GM19035 (cell line): ENCODE data around the gene CCDC137.

ENCODE experiments used
- ATAC-seq: cut with Tn5 transposase; IDR thresholded peaks from one replicate; pipeline ENCODE4 v1.9.1; 2021; ENCODE audit not compliant: unreplicated experiment

CCDC137 gene

DNA sequence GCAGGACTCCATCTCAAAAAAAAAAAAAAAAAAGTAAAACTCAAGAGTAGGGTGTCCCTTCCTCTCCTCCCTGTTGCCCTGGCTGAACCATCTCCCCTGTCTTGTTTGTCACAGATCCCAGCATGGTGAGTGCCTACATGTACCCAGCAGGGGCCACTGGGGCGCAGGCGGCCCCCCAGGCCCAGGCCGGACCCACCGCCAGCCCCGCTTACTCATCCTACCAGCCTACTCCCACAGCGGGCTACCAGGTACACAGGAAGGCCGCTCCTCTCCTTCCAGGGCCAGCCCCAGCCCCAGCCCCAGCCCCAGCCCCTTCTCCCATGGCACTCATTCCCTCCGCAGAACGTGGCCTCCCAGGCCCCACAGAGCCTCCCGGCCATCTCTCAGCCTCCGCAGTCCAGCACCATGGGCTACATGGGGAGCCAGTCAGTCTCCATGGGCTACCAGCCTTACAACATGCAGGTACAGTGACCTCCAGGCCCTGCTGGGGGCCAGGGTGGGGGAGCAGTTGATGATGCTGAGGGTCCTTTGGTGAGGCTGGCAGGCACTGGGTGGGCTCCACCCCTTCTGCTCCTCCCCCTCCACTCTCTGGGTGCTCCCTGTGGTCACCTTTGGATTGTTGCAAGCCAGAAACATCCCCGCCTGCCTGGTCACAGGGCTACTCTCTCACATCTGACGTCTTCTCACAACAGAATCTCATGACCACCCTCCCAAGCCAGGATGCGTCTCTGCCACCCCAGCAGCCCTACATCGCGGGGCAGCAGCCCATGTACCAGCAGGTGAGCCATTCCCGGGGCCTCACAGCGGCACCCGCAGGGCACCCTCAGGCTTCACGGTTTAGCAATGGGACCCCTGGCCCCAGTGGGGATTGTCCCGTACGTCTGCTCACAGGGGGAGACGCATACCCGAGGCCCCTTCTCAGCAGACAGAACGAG lies 34.1 kb downstream of the CCDC137 start:
- no peak for ATAC-seq

- ATAC-seq = no peak
Measured at GRCh38 chr17:81701288-81702071, 34.9 kb downstream of the CCDC137 start.

DNA sequence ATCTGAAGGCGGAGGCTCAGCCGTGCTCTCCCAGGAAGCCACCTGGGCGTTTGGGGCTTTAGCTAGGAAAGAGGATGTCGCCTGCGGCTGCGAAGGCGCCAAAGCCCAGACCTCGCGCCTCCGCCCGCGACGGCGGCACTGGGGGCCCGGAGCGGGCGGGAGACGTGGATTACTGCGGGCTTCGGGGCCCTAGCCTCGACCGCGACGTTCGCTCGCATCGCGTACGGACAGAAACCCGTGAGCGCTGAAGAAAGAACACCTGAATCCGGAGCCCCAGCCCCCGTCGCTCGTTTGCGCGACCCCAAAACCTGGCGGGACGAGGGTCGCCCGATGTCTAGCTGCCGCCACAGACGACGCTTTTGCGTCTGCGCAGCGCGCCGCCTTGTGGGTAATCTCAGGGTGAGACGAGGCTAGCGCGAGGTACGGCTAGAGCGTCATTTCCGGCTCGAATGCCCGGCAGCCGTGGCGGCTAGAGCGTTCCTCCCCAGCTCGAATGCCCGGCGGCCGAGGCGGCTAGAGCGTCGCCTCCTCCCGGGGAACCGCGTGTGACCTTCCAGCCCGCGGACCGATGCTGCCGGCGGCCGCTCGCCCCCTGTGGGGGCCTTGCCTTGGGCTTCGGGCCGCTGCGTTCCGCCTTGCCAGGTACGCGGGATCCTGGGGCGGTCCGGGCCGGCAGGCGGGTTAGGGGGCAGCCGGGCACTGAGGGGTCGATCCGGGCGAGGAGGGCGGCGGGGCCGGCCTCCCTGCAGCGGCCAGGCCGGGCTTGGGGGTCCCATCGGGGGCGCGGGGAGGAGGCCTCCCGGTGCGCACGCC lies 36.6 kb downstream of the CCDC137 start, which contains the start of gene MRPL12:
TSS of gene MRPL12 (plus strand) at position 434 of the 813 bp plus-strand sequence. CDS start at position 569, 135 bp downstream.
- peak; percentile 79 for ATAC-seq

DNA sequence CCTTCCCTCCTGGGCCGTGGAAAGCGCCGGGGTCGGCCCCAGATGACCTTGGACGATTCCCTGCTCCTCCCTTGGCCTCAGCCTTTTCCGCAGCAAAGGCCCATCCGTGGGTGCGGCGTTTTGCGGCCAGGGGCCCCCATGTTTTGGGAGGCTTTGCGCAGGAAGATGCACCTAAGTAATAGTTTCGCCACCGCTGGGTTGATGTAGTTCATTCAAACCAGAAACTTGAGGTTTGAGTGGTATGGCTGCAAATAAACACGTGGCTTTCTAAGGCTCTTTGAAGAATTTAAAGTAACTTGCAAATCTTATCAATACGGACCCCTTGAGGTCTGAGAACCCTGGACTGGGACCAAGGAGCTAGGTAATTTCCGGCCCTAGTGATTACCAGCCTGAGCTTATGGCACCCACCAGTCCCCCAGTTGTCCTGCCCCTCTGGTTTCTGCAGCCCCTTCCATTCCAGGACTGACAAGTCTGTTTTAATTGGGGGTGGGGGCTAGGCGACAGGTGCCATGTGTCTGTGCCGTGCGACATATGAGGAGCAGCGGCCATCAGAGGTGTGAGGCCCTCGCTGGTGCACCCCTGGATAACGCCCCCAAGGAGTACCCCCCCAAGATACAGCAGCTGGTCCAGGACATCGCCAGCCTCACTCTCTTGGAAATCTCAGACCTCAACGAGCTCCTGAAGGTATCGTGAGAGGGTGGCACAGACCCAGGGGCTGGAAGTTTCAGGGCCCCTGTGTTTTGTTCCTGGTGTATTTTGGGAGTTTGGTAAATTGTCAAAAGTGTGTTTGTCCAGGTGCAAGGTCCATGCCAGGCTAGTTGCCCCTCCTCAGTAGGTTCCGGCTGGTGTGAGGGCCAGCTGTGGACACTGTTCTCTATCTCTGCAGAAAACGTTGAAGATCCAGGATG lies 37.5 kb downstream of the CCDC137 start:
- ATAC-seq = no peak

- no peak for ATAC-seq
Measured at GRCh38 chr17:81705518-81706231, 39.1 kb downstream of the CCDC137 start.

GRCh38 chr17:81706232-81706611 lies 39.7 kb downstream of the CCDC137 start:
- ATAC-seq = no peak

- ATAC-seq = no peak
Measured at GRCh38 chr17:81706757-81707624, 40.5 kb downstream of the CCDC137 start.

DNA sequence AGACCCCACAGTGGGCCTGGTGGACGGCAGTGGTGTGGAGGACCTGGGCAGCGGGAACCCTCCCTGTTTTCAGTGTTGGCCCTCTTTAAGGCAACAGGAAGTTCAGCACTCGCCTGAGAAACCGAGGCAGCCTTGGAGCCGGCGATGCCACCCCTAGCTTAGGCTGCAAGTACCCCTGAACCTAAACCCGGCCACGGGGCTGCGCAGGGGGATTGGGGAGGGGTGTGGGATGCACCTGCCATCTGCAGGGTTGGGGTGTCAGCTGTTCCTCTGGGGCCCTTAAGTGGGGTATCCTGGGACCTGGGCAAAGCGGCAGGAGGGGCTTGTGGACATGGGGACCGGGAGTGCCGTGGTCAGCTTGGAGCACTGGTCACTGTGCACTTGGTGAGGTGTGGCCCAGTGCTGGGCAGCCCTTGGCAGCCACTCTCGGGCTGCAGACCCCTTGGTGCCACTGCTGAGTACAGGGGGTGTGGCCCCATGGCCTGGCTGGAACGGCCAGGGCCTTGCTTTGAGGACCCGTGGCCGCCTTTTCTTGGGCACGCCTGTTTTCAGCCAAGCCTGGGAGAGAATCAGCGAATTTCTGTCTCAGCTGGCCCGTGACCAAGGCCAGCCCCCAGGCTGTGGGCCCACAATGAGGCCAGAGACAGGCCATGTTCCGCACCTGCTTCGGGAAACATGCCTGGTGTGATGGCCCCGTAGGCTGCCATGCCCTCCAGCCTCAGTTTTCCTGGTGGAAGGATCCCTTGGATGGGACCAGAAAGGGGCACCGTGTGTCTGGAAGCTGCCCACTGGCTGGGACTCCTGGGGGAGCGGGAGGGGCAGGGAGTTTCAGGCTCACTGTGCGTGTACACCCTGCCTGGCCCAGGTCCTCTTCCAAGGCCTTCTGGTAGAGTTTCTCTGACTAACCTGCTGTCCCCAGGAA lies 41.4 kb downstream of the CCDC137 start:
- ATAC-seq = no peak

- no peak for ATAC-seq
Measured at GRCh38 chr17:81708739-81709185, 42.2 kb downstream of the CCDC137 start.

GRCh38 chr17:81710514-81711308 lies 44.2 kb downstream of the CCDC137 start:
- no peak for ATAC-seq

DNA sequence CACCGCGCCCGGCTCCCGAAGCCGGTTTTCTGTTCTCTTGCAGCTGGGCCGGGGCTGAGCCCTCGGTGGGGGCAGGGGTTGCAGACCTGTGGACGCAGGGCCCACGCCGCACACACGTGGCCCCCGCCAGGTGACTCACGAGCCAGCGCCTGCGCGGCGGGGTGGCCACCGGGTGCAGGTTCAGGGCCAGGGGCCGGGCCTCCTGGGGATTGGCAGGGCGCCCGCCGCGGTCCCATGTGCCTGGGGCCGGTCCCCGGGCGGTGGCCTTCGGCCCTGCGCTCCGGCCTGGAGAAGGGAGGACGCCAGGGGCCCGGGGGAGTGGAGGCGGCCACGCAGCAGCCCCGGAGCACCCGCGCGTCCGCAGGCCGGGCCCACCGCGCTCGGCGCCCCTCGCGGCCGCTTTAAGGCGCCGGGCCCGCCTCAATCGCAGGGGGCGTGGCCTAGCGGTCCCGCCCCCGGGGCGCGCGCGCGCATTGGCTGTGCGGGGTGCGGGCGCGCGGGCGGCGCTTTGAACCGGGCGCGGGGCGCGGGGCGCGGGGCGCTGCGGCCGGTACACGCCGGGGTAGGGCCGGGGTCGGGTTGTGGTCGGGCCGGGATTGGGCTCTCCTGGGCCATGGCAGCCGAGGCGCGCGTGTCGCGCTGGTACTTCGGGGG lies 45.4 kb downstream of the CCDC137 start, which contains the start of gene SLC25A10:
TSS of gene SLC25A10 (plus strand) at position 471 of the 654 bp plus-strand sequence. CDS start at position 614, 143 bp downstream.
- ATAC-seq = peak; percentile 66

DNA sequence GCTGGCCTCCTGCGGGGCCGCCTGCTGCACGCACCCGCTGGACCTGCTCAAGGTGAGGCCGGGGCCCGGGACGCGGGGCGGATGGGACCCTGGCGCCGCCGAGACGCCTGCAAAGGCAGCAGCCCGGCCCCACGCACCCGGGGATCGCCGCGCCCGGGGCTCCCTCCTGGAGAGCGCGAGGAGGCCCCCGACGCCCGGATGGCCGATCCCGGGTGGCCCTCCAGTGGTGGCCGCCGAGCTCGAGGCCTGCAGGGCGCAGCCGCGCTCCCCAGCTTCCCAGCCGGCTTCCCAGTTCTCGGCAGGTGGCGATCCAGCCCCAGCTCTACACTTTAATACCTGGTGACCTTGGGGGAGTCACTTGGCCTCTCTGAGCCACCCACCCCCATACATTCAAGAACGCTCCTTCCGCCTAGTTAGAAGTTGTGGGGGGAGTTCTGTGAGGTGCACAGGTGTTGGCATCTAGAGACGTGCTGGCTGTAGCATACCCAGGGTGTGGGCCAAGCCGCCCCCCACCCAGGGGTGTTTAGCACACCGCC lies 46.0 kb downstream of the CCDC137 start:
- ATAC-seq = peak; percentile 23

- ATAC-seq = no peak
Measured at GRCh38 chr17:81713004-81713555, 46.5 kb downstream of the CCDC137 start.

- no peak for ATAC-seq
Measured at GRCh38 chr17:81713556-81714411, 47.2 kb downstream of the CCDC137 start.
